A549 (cell line): ENCODE results near the gene PDE4C. TPM values are rescaled to one million over a fixed set of nuclear protein-coding genes. Genes with fewer than 3 reads are reported as not detected.
A peak's percentile ranks its signal among the peaks of the same experiment; 100 is the strongest.

Experiments used
- ATAC-seq, 2 experiments: fragments of 200-7000 bp in 1 of 2; fragments of >200 bp in 1 of 2; cut with Nextera tagmentation in 1 of 2; cut with Tn5 transposase in 1 of 2; 3 replicates each; pipeline versions ENCODE4 v1.8.0 to v1.9.1; 2018 to 2020; ENCODE audit warnings: mild to moderate bottlenecking in 1 of 2, moderate library complexity in 1 of 2
- CTCF ChIA-PET: fragments of 300-600 bp; sonication (Branson Sonifier 250); formaldehyde crosslinking; extraction: SDS; loops from one replicate; lab custom pipeline; 2021; ENCODE audit warnings: antibody characterized with exemption, inconsistent platforms; lab: Yijun Ruan, JAX
- POLR2A ChIA-PET: fragments of 350-600 bp; formaldehyde crosslinking; extraction: SDS; loops from one replicate; lab custom pipeline; 2021; ENCODE audit warnings: antibody characterized with exemption, inconsistent platforms; lab: Yijun Ruan, JAX
- DNase-seq, 2 experiments: peaks; one replicate each; pipeline versions ENCODE4 v3.0.0 to v3.0.0-alpha.2; 2011 to 2016; ENCODE audit warnings: low read depth in 1 of 2, low spot score in 1 of 2
- FAIRE-seq: peaks from 2 replicates; lab custom pipeline; 2011; peaks lifted over from hg19 to GRCh38; lab: Jason Lieb, UNC
- H3K27ac ChIP-seq, 2 experiments: fragments of >200 bp; sonication (Bioruptor Twin); formaldehyde crosslinking; 3 replicates each; pipeline ENCODE4 v1.5.1; 2016 to 2017
- H3K4me1 ChIP-seq: fragments of >200 bp; sonication (Bioruptor Twin); formaldehyde crosslinking; 3 replicates; pipeline ENCODE4 v1.6.1; 2016
- H3K4me2 ChIP-seq: fragments of >200 bp; sonication (Bioruptor Twin); formaldehyde crosslinking; 3 replicates; pipeline ENCODE4 v1.6.1; 2016
- H3K4me3 ChIP-seq: fragments of >200 bp; sonication (Bioruptor Twin); formaldehyde crosslinking; 3 replicates; pipeline ENCODE4 v1.5.1; 2016
- H3K9me3 ChIP-seq: fragments of >200 bp; sonication (Bioruptor Twin); formaldehyde crosslinking; 3 replicates; pipeline ENCODE4 v1.6.1; 2016
- CBX2 ChIP-seq: fragments of 200-600 bp; sonication (generic); IDR thresholded peaks from 2 replicates; pipeline ENCODE4 v1.6.1; 2016; ENCODE audit warnings: low read depth, mild to moderate bottlenecking, borderline replicate concordance
- CEBPB ChIP-seq, 2 experiments: fragments of >200 bp in 1 of 2; sonication (Bioruptor Twin) in 1 of 2; formaldehyde crosslinking in 1 of 2; IDR thresholded peaks; 2 replicates each; pipeline ENCODE4 v1.6.1; 2012 to 2016
- CTCF ChIP-seq: fragments of >200 bp; sonication (Bioruptor Twin); formaldehyde crosslinking; IDR thresholded peaks from 3 replicates; pipeline ENCODE4 v1.5.1; 2016
- EHF ChIP-seq: fragments of 250-450 bp; sonication (Bioruptor Pico); IDR thresholded peaks from 2 replicates; pipeline ENCODE4 v1.5.0; 2020; ENCODE audit warnings: mild to moderate bottlenecking
- EHMT2 ChIP-seq: fragments of 200-600 bp; sonication (generic); IDR thresholded peaks from 2 replicates; pipeline ENCODE4 v1.6.1; 2016; ENCODE audit warnings: antibody characterized with exemption, low read depth, mild to moderate bottlenecking, moderate library complexity
- EP300 ChIP-seq, 2 experiments: fragments of >200 bp; sonication (Bioruptor Twin); formaldehyde crosslinking; IDR thresholded peaks; 2 replicates in 1 of 2; 3 replicates in 1 of 2; pipeline ENCODE4 v1.6.1; 2016 to 2017
- ESRRA ChIP-seq: fragments of 150-350 bp; IDR thresholded peaks from 2 replicates; pipeline ENCODE4 v1.6.1; 2014; ENCODE audit warnings: mild to moderate bottlenecking, low read length, borderline replicate concordance
- FOSB ChIP-seq: fragments of 250-450 bp; sonication (Bioruptor Pico); IDR thresholded peaks from 2 replicates; pipeline ENCODE4 v1.5.0; 2020; ENCODE audit warnings: mild to moderate bottlenecking, moderate library complexity
- GATA3 ChIP-seq: IDR thresholded peaks from 2 replicates; pipeline ENCODE4 v1.6.1; 2012; ENCODE audit warnings: borderline replicate concordance
- HDAC2 ChIP-seq: fragments of 200-600 bp; sonication (generic); IDR thresholded peaks from 2 replicates; pipeline ENCODE4 v1.6.1; 2016
- JUNB ChIP-seq: fragments of >200 bp; sonication (Bioruptor Twin); formaldehyde crosslinking; IDR thresholded peaks from 2 replicates; pipeline ENCODE4 v1.6.1; 2016
- KDM1A ChIP-seq: fragments of 200-600 bp; sonication (generic); IDR thresholded peaks from 2 replicates; pipeline ENCODE4 v1.6.1; 2016; ENCODE audit warnings: low read depth, mild to moderate bottlenecking
- KDM5A ChIP-seq: fragments of 200-600 bp; sonication (generic); IDR thresholded peaks from 2 replicates; pipeline ENCODE4 v1.6.1; 2016; ENCODE audit warnings: antibody characterized with exemption, mild to moderate bottlenecking
- MAZ ChIP-seq: fragments of 150-350 bp; IDR thresholded peaks from 2 replicates; pipeline ENCODE4 v1.6.1; 2014; ENCODE audit warnings: antibody characterized with exemption, low read depth, low read length, borderline replicate concordance
- MYC ChIP-seq: IDR thresholded peaks from 2 replicates; pipeline ENCODE4 v1.6.1; 2012; ENCODE audit warnings: mild to moderate bottlenecking, inconsistent platforms, low read length, improper control_type of control experiment, borderline replicate concordance
- NFE2L2 ChIP-seq: fragments of 150-350 bp; conservative IDR thresholded peaks from 2 replicates; pipeline ENCODE4 v1.6.1; 2014; ENCODE audit warnings: low read length
- RAD21 ChIP-seq, 2 experiments: fragments of >200 bp in 1 of 2; sonication (Bioruptor Twin) in 1 of 2; formaldehyde crosslinking in 1 of 2; IDR thresholded peaks in 1 of 2; conservative IDR thresholded peaks in 1 of 2; 2 replicates in 1 of 2; 3 replicates in 1 of 2; pipeline ENCODE4 v1.6.1; 2012 to 2018; ENCODE audit warnings: inconsistent platforms in 1 of 2
- RCOR1 ChIP-seq: fragments of 150-350 bp; IDR thresholded peaks from 2 replicates; pipeline ENCODE4 v1.6.1; 2014; ENCODE audit warnings: antibody characterized with exemption, low read length, low read depth
- SMC3 ChIP-seq: fragments of >200 bp; sonication (Bioruptor Twin); formaldehyde crosslinking; IDR thresholded peaks from 3 replicates; pipeline ENCODE4 v1.6.1; 2018; ENCODE audit warnings: inconsistent platforms
- TFCP2L1 ChIP-seq: fragments of 250-450 bp; sonication (Bioruptor Pico); IDR thresholded peaks from 2 replicates; pipeline ENCODE4 v1.5.0; 2021; ENCODE audit warnings: mild to moderate bottlenecking
- TP53 ChIP-seq: fragments of 250-450 bp; sonication (Bioruptor Pico); IDR thresholded peaks from 2 replicates; pipeline ENCODE4 v1.5.0; 2021; ENCODE audit warnings: mild to moderate bottlenecking, moderate library complexity
- WGBS: methylation state at CpG from one replicate; pipeline ENCODE4 v1.1.6; 2017; ENCODE audit errors: missing lambda C conversion rate; 5-methylcytosine and 5-hydroxymethylcytosine counted together
- polyA plus RNA-seq, 4 experiments: library from polyadenylated mRNA; depleted of rRNA in 3 of 4; stranded (reverse); fragments of >200 nt; fragmentation: RNase III in 1 of 4; extraction: RNeasy Plus Mini Kit Qiagen cat#74134 plus additional on column Dnase treatment in 1 of 4; gene quantifications; 2 replicates in 3 of 4; 3 replicates in 1 of 4; pipeline ENCODE4 v1.2.3, GENCODE V29; 2011 to 2017
- TF ChIP-seq, protein P1 (sequence below): fragments of 450-650 bp; IDR thresholded peaks from 2 replicates; pipeline ENCODE4 v1.6.1; 2014; ENCODE audit warnings: antibody characterized with exemption
- TF ChIP-seq, protein P2 (sequence below): fragments of 150-350 bp; IDR thresholded peaks from 2 replicates; pipeline ENCODE4 v1.6.1; 2014; ENCODE audit warnings: low read depth, mild to moderate bottlenecking, low read length

Gene PDE4C
- polyA plus RNA-seq, 2 of the 4 experiments (the other 2 are of a cell fraction): 0.25 to 0.65 TPM

DNA sequence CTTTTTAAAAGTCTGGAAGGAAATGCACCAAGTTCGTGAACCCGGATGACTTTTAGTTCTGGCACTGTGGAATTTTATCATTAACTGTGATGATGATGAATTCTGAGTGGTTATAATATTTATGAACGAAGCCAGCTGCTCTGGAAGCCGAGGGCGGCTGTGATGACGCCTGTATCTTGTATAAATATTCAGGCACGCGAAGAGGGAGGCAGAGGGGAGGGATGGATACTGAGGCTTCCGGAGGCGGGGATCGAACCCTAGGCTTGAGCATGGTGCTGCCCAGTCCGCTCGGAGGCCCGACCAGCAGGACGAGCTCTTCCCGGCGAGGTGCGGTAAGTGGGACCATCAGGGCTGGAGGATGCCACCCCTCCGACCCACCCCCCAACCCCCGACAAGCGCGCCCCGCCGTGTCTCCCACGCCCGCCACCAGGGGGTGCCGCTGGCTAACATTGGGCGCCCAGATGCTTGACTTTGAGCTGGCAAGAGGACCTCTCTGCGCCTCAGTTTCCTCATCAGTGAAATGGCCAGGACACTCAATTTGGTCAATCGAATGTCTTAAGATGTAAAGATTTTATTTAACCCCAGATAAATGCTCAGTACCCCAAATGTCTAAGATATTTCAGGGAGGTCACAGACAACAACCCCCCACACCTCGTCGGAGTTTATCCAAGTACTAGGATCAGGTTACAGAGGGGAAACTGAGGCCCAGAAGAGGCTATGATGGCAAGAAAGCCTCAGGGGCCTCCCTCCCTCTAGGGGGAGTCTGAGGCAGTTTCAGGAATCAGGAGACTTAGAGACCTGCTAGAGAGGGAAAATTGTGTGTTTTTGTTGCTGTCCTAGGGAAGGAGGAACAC, 17.9 kb downstream of the PDE4C start:
- no peak overlapping the region for H3K4me3 ChIP-seq
- no peak overlapping the region; a peak in 1 of 6 replicates for H3K27ac ChIP-seq
- TF ChIP-seq MAZ (no peak), RAD21 (conservative IDR thresholded peaks at IDR 0.05 in 1 of 2, IDR thresholded peaks at IDR 0.05 in 1 of 2) (peak; percentile 67 to 74), CTCF (peak; percentile 56), CBX2 (no peak), SMC3 (peak; percentile 78), ESRRA (peak; percentile 85), RCOR1 (no peak)

DNA sequence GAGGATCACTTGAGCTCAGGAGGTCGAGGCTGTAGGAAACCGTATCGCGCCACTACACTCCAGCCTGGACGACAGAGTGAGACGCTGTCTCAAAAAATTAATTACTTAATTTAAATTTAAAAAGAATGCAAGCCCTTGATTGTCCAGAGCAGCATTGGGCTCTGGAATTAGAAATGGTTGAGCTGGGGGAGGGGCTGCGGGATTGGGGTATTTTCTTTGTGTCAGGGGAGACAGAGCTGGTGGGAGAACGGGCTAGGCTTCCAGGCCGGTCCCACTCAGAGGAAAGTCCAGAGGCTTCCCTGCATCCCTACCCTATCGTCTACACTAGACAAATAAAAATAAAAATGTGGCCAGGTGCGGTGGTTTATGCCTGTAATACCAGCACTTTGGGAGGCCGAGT, 20.2 kb downstream of the PDE4C start:
- no peak for TF ChIP-seq NFE2L2
- TF ChIP-seq, protein P1, sequence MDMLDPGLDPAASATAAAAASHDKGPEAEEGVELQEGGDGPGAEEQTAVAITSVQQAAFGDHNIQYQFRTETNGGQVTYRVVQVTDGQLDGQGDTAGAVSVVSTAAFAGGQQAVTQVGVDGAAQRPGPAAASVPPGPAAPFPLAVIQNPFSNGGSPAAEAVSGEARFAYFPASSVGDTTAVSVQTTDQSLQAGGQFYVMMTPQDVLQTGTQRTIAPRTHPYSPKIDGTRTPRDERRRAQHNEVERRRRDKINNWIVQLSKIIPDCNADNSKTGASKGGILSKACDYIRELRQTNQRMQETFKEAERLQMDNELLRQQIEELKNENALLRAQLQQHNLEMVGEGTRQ: no peak
- no peak for TF ChIP-seq GATA3
- TF ChIP-seq HDAC2: no peak
- no peak for TF ChIP-seq FOSB (CRISPR knock-in tag)
- TF ChIP-seq KDM1A: no peak
- no peak for TF ChIP-seq EP300 (IDR thresholded peaks at IDR 0.05)
- no peak for TF ChIP-seq CEBPB (IDR thresholded peaks at IDR 0.05)
- no peak for TF ChIP-seq EHMT2
- TF ChIP-seq KDM5A: no peak
- no peak for TF ChIP-seq ESRRA
- TF ChIP-seq TP53 (CRISPR knock-in tag): no peak
- no peak for TF ChIP-seq RCOR1
- no peak for TF ChIP-seq CTCF
- no peak for TF ChIP-seq RAD21 (conservative IDR thresholded peaks at IDR 0.05 in 1 of 2, IDR thresholded peaks at IDR 0.05 in 1 of 2)
- TF ChIP-seq, protein P2, sequence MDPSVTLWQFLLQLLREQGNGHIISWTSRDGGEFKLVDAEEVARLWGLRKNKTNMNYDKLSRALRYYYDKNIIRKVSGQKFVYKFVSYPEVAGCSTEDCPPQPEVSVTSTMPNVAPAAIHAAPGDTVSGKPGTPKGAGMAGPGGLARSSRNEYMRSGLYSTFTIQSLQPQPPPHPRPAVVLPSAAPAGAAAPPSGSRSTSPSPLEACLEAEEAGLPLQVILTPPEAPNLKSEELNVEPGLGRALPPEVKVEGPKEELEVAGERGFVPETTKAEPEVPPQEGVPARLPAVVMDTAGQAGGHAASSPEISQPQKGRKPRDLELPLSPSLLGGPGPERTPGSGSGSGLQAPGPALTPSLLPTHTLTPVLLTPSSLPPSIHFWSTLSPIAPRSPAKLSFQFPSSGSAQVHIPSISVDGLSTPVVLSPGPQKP: no peak
- no peak for TF ChIP-seq EHF
- no peak for TF ChIP-seq TFCP2L1 (CRISPR knock-in tag)
- TF ChIP-seq MYC: no peak
- no peak for TF ChIP-seq JUNB
- TF ChIP-seq, all 56 proteins: peak for 0
- Histone ChIP-seq H3K27ac (no peak overlapping the region), H3K4me1 (peaks cover 10% of the 10 kb centered on the region; the same call in 2 of the 3 replicates), H3K9me3 (no peaks in the 10 kb centered on the region), H3K4me2 (no peak overlapping the region), H3K4me3 (no peak overlapping the region)
- DNase-seq: no peak
- no peak for FAIRE-seq
- 89% methylated on average over 12 of the region's 12 CpGs for WGBS
- ATAC-seq: no peak
- ChIA-PET CTCF (interaction anchor here (2.3 to 8.9 kb wide), 2 partner anchors 14 to 46 kb away, joined by 8 to 86 read pairs; a partner anchor contains a TSS), POLR2A (no interaction called here)

More for the DNA sequence above, 17.9 kb downstream of the PDE4C start:
- peak overlapping the region; percentile 51; the same call in 2 of the 3 replicates for H3K4me2 ChIP-seq
- DNase-seq: peak in 1 of 2 experiments; percentile 63
- H3K4me1 ChIP-seq: peaks cover 5% of the 10 kb centered on the region; the same call in 2 of the 3 replicates
- CTCF ChIA-PET: interaction anchor here (0.6 to 3.6 kb wide), 24 partner anchors 9 to 202 kb away, joined by 3 to 41 read pairs (median 4); a partner anchor contains a TSS
- POLR2A ChIA-PET: interaction anchor here (0.5 to 1.2 kb wide), 5 partner anchors 10 to 201 kb away, joined by 3 to 4 read pairs (median 3); no protein-coding TSS in a partner anchor
- no peak for FAIRE-seq
- WGBS: 13% methylated on average over 22 of the region's 32 CpGs
- no peak for ATAC-seq
- no peaks in the 10 kb centered on the region for H3K9me3 ChIP-seq
